SU-DHL-6 (cell line): ENCODE results near the gene EIF1AD.

Experiments used
- CTCF ChIP-seq: fragments of 200-600 bp; sonication (generic); IDR thresholded peaks from one replicate; pipeline ENCODE4 v1.5.1; 2017; ENCODE audit warnings: antibody characterized with exemption, mild to moderate bottlenecking, low read length, moderate library complexity; ENCODE audit not compliant: insufficient read depth, poor library complexity, severe bottlenecking
- EZH2phosphoT487 ChIP-seq: fragments of 200-600 bp; sonication (generic), shearing (Covaris generic); conservative IDR thresholded peaks from 2 replicates; pipeline ENCODE4 v1.6.1; 2018; ENCODE audit warnings: mild to moderate bottlenecking, antibody characterized with exemption, low read length, moderate library complexity, mixed read lengths

GRCh38 chr11:66042227-66042995, 40.5 kb upstream of the EIF1AD start:
- TF ChIP-seq CTCF: no peak
- TF ChIP-seq EZH2phosphoT487: no peak
